Activated CD8-positive, alpha-beta memory T cell treated with anti-CD3 and anti-CD28 coated beads for 4 hours (primary cell): Measurements from ENCODE around the gene C5orf24.
"Not testable (repeated sequence)": the region's sequence is repeated elsewhere in the genome, so short reads cannot be mapped to it uniquely, and the experiment has no call there.

Source experiments
- DNase-seq, 2 donors: peaks; one replicate each; pipeline ENCODE4 v3.0.0-alpha.2; 2020; ENCODE audit warnings: low read depth in 2 of 2

The C5orf24 gene

DNA sequence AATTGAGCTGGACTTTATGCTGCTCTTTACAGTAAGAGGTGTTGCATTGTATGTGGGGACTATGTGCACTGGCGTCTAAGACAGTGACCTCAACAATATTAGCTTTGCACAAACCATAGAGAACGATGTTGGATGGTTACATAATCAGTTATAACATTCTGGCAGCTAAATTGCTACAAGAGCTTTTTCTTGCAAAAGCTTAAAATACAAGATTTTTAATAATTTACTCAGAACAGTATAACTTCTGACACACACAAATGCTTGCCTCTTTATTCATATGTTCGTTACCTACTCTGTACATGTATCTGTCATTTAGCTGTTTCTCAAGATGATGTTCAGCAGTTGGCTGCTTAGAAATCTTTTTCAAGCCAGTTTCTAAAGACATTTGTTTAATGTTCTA, 11.6 kb downstream of the C5orf24 start:
- no peak for DNase-seq

DNA sequence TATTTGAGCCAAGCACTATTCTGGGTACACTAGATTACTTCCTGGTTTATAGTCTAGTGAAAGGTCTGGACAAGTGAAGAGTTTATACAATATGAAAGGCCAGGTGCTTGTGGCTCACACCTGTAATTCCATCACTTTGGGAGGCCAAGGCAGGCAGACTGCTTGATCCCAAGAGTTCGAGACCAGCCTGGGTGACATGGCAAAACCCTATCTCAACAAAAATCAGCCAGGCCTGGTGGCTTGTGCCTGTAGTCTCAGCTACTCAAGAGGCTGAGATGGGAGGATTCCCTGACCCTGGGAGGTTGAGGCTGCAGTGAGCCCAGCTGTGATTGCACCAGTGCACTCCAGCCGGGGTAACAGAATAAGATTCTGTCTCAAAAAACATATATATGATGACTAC, 18.9 kb downstream of the C5orf24 start:
- DNase-seq: no peak

- no peak for DNase-seq
Observed at GRCh38 chr5:134873494-134873893, 27.7 kb downstream of the C5orf24 start.

DNA sequence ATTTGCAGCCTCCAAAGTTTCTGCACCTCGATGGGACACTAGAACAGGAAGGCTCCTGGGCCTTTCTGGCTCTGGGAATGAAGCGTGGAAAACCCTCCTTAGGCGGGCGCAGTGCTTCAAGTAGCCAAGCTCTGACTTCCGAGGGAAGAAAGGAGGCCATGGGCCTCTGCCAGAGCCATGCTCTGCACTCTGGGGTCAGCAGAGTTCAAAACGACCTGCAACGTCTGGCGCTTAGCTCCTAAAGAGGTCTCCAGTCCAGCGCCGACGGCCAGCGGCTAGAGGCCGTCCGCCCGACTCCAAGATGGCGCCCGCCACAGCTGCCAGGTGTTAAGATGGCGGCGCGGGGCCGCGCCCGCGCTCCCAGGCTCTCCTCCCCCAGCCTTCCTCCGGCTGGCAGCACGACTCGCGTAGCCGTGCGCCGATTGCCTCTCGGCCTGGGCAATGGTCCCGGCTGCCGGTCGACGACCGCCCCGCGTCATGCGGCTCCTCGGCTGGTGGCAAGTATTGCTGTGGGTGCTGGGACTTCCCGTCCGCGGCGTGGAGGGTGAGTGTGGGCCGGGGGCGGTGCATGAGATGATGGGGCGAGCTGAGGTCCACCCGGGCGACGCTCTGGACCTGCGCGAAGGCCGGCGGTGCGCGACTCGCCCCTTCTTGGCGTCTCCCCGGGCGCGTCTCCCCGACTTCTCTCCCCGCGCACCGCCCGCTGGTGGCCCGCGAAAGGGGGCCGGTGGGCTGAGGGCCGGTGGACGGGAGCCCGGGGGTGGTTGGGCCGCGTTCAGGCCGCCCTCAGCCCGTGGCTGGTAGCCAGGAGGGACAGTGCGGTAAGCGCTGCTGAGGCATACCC, 28.4 kb downstream of the C5orf24 start, which contains the start of gene TXNDC15:
Gene TXNDC15, plus strand, starts transcription at position 385 of the 844 bp plus-strand sequence. Its CDS starts 57 bp downstream, at position 442.
- DNase-seq: peak; percentile 52 to 53

DNA sequence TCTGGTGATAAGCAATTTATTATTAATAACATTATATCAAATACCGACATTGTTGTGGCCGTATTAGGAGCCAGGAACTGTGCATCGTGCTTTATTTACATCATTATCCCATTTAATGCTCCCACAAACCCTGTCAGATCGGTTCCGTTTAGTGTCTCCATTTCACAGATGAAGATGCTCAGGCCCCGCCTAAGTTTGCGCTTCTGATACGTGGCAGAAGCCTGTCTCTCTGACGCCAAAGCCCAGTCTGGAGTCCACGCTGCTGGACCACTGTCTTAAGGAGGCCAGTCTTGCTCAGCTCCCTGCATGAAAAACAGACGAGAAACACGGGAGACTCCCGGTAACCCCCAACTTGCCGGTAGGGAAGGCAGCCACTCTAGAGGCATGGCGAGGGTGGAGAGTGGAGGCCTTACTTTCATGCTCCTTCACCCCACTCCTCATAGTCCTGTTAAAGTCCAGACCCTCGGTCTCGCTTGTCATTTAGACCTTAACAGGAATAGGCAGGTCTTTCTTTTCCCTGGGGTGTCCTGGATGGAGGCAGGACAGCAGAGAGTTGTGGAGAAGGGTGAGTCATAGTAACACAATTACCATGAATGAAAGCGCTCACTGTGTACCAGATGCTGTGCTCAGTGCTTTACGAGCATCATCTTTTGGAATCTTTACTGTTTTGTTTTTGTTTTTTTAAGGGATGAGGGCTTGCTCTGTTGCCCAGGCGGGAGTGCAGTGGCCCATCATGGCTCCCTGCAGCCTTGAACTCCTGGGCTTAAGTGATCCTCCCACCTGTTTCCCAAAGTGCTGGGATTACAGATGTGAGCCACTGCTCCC, 29.3 kb downstream of the C5orf24 start:
- no peak for DNase-seq

DNA sequence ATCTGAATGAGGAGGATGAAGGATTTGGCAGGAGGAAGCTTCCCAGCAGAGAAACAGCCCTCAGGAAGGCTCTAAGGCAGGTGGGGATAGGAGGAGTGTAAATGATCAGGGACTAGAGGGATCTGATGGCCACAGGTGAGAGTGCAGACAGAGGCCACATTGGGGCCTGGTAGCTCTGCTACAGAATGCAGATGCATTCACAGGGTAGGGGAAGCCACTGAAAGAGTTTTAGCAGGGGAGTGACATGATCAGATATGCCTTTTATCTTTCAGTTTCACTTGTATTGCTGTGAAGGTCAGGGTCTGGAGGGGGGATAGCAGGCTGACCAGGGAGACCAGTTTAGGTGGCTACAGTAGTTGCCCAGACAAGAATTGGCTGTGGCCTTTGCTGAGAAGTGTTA, 31.4 kb downstream of the C5orf24 start:
- no peak for DNase-seq

- DNase-seq: no peak
Observed at GRCh38 chr5:134878403-134878802, 32.6 kb downstream of the C5orf24 start.

DNA sequence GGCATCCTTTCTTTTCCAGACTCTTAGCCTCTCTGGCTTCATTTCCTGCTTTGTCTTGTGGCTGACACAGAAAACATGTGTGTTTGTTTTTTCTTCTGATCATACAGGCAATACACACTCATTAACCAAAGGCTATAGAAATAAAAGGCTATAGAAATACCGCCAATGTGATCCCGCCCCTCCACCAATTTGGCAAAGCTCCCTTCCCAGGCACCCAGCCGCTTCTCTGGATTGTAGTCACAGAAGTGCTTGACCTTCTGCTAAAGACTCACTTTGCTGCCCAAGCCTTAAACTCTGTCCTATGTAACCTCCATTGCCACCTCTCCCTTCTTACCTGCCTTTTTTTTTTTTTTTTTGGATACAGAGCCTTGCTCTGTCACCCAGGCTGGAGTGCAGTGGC, 33.7 kb downstream of the C5orf24 start:
- no peak for DNase-seq

DNA sequence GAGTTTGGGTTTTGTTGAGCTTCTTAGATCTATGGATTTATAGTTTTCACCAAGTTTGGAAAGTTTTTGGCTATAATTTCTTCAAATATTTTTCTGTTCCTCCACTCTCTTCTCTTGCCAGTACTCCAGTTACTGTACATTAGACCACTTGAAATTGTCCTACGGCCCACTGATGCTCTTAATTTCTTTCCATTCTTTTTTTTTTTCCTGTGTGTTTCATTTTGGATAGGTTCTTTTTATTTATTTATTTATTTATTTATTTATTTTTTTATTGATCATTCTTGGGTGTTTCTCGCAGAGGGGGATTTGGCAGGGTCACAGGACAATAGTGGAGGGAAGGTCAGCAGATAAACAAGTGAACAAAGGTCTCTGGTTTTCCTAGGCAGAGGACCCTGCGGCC, 35.2 kb downstream of the C5orf24 start:
- DNase-seq: not testable (repeated sequence)

GRCh38 chr5:134881711-134882110, 35.9 kb downstream of the C5orf24 start:
- not testable (repeated sequence) for DNase-seq

- DNase-seq: no peak
Observed at GRCh38 chr5:134887593-134888159, 41.9 kb downstream of the C5orf24 start.

- no peak for DNase-seq
Observed at GRCh38 chr5:134889335-134889734, 43.6 kb downstream of the C5orf24 start.

- DNase-seq: no peak
Observed at GRCh38 chr5:134891473-134891872, 45.7 kb downstream of the C5orf24 start.

DNA sequence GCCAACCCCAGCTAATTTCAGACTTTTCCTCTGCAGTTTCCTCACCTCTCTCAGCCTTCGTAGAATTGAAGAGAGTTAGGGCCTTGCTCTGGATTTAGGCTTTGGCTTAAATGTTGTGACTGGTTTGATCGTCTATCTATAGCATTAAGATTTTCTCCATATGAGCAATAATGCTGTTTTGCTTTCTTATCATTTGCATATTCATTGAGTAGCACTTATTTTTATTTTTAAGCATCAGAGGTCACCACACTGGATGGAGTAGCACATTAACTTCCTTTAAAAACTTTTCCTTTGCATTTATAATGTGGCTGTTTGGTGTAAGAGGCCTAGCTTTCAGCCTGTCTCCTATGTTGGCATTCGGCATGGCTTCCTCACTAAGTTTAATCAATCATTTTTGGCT, 46.5 kb downstream of the C5orf24 start:
- no peak for DNase-seq

DNA sequence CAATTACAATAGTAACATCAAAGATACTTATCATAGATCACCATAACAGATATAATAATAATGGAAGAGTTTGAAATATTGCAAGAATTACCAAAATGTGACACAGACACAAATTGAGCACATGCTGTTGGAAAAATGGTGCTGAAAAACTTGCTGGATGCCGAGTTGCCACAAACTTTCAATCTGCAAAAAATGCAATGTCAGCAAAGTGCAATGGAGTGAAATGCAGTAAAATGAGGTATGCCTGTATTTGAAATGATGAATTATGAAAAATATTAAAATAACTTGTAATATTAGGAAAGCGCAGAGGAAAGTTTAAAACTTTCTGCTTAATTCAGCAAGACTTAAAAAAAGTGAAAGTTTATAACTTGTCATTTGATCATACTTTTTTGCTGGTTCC, 47.2 kb downstream of the C5orf24 start:
- DNase-seq: no peak

DNA sequence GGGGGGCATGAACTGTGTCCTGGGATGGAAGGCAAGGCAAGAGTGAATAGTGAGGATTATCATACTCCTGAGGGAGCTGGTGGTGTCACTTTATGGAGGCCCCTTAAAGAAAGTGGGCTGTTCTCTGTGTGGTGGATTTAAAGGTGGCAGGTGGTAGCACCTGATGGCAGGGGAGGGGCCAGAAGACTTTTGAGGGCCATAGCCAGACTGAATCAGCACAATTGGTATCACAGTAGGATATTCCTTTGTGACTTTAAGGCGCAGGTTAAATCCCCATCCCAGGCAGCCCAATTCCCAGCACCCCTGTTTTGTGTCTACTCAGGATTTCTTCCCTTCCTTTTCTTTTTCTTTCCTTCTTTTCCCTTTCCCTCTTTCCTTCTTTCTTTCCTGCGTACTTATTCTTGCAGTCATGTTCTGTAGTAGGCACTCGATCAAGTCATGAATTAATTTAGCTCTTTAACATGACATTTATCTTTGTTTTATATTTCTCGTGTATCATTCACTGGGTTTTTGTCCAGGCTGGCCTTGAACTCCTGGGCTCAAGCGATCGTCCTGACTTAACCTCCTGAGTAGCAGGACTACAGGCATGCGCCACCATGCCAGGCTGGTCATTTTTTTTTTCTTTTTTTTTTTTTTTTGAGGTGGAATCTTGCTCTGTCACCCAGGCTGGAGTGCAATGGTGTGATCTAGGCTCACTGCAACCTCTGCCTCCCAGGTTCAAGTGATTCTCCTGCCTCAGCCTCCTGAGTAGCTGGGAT, 48.2 kb downstream of the C5orf24 start:
- no peak for DNase-seq

GRCh38 chr5:134902071-134902801, 56.5 kb downstream of the C5orf24 start:
- no peak for DNase-seq

DNA sequence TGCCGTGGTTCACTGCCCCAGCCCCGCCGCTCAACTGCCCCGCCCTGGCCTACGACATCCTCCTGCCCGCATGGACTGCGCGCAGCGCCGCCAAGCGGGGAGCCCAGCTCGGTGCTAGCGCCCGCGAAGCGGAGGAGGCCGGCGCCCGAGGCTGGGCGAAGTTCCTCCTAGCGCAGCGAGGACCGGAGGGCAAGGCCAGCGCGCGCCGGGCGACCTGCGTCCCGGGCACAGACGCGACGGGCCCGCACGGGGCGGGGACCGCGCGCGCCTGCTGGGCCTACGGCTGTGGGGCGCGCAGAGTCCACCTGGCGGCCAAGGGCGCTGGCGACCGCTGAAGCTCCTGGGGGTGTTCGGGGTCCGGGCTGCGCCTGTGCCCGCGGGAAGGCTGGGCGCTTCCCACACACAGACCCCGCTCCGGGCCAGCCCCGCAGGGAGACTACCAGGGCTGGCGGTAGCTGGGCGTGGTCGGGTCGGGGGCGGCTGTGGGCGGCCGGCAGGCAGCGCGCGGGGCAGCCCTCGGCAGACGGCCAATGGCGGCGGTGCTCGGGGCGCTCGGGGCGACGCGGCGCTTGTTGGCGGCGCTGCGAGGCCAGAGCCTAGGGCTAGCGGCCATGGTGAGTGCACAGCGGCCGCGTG, 59.0 kb downstream of the C5orf24 start, which contains the start of gene PCBD2:
Gene PCBD2, plus strand, starts transcription at position 522 of the 636 bp plus-strand sequence. Its CDS starts 9 bp downstream, at position 531.
- peak; percentile 73 to 82 for DNase-seq

DNA sequence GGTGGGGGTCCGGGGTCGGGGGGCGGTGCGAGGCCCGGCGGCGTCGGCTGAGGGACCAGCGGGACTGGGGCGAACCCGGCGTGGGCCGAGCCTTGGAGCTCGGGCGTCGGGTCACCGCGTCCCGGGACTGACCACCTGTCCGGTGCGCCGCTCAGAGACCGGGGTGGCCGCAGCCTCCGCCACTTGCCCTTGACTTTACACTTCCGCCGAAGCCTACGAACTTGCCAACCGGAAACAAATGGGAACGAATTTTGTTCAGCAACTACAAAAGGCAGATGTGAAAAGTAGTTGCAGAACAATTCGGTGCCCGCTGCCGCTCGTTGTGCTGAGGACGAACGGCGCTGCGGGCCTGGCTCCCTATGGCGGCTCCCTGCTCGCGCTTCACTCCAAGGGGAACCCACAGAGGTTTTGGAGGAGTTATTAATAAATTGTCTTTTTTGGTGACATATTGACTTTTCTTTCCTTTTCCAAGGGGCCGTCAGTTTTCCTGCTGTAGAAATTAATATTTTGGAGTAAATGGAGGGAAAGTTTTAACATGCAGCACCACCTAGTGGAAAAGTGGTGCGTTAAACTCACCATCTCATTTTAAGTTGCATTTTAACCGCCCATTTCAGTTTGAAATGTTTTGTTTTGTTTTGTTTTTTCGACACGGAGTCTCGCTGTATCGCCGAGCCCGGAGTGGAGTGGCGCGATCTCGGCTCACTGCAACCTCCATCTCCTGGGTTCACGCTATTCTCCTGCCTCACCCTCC, 59.7 kb downstream of the C5orf24 start:
- DNase-seq: peak; percentile 13 to 22

GRCh38 chr5:134906811-134907210, 61.0 kb downstream of the C5orf24 start:
- DNase-seq: no peak
